Ishikawa (cell line): ENCODE results near the gene CCDC97.

Experiments used
- EP300 ChIP-seq: IDR thresholded peaks from 2 replicates; pipeline ENCODE4 v1.6.1; 2012; ENCODE audit warnings: borderline replicate concordance
- MAX ChIP-seq: IDR thresholded peaks from 2 replicates; pipeline ENCODE4 v1.6.1; 2012
- RAD21 ChIP-seq: IDR thresholded peaks from 2 replicates; pipeline ENCODE4 v1.6.1; 2012; ENCODE audit warnings: low read depth
- USF1 ChIP-seq: IDR thresholded peaks from 2 replicates; pipeline ENCODE4 v1.6.1; 2012

- no peak for TF ChIP-seq MAX
- TF ChIP-seq EP300 = no peak
- TF ChIP-seq USF1 = no peak
- TF ChIP-seq RAD21 = no peak
Measured at GRCh38 chr19:41299046-41299754, 10.8 kb upstream of the CCDC97 start.
